Cardiac muscle cell (in vitro differentiated cells and primary cell): ENCODE measurements around the gene IL1RAPL1. TPM values are rescaled to one million over a fixed set of nuclear protein-coding genes. Genes with fewer than 3 reads are reported as not detected.
A peak's percentile ranks its signal among the peaks of the same experiment; 100 is the strongest.

ENCODE experiments used
- DNase-seq, 2 donors: peaks; one replicate each; pipeline versions ENCODE4 v3.0.0 to v3.0.0-alpha.2; 2010 to 2017; ENCODE audit warnings: low read depth in 1 of 2, low spot score in 1 of 2
- H3K27ac ChIP-seq: fragments of 200-600 bp; sonication (generic); 2 replicates; pipeline ENCODE4 v1.5.1; 2016
- H3K27me3 ChIP-seq: fragments of 200-600 bp; sonication (generic); 2 replicates; pipeline ENCODE4 v1.6.0; 2016; ENCODE audit warnings: control low read depth
- H3K36me3 ChIP-seq: fragments of 200-600 bp; sonication (generic); 2 replicates; pipeline ENCODE4 v1.5.1; 2016; ENCODE audit warnings: control low read depth
- H3K4me1 ChIP-seq: fragments of 200-600 bp; sonication (generic); 2 replicates; pipeline ENCODE4 v1.8.1; 2017; ENCODE audit warnings: low read depth, mild to moderate bottlenecking, mixed run types
- H3K4me3 ChIP-seq: fragments of 200-600 bp; sonication (generic); 2 replicates; pipeline ENCODE4 v1.5.1; 2016; ENCODE audit warnings: mild to moderate bottlenecking
- H3K9me3 ChIP-seq: fragments of 200-600 bp; sonication (generic); 2 replicates; pipeline ENCODE4 v1.5.1; 2017; ENCODE audit warnings: low read depth, mild to moderate bottlenecking, control low read depth
- CTCF ChIP-seq: IDR thresholded peaks from 2 replicates; pipeline ENCODE4 v1.5.1; 2012; ENCODE audit warnings: low read depth, mild to moderate bottlenecking, low read length
- polyA plus RNA-seq: library from polyadenylated mRNA; unstranded; fragments of >200 nt; fragmentation: Nextera tagmentation; extraction: Ambion mirVana; gene quantifications from 2 replicates; pipeline ENCODE4 v1.2.1, GENCODE V29; 2016
- total RNA-seq: library from RNA; depleted of rRNA; stranded (reverse); fragments of >200 nt; gene quantifications from 2 replicates; pipeline ENCODE4 v1.2.3, GENCODE V29; 2016

Gene IL1RAPL1
- total and polyA plus RNA-seq, 2 experiments from 2014 or later, result 3.2 to 4.2 TPM

- TF ChIP-seq CTCF, result no peak
- H3K4me3 ChIP-seq, result no peak overlapping the region
- H3K27ac ChIP-seq, result no peak overlapping the region
- no peaks in the 10 kb centered on the region for H3K4me1 ChIP-seq
- H3K36me3 ChIP-seq, result no peaks in the 10 kb centered on the region
- no peaks in the 10 kb centered on the region for H3K9me3 ChIP-seq
- DNase-seq, result no peak
- H3K27me3 ChIP-seq, result no peaks in the 10 kb centered on the region
Observed at GRCh38 chrX:29922607-29923006, 1335.4 kb downstream of the IL1RAPL1 start.

DNA sequence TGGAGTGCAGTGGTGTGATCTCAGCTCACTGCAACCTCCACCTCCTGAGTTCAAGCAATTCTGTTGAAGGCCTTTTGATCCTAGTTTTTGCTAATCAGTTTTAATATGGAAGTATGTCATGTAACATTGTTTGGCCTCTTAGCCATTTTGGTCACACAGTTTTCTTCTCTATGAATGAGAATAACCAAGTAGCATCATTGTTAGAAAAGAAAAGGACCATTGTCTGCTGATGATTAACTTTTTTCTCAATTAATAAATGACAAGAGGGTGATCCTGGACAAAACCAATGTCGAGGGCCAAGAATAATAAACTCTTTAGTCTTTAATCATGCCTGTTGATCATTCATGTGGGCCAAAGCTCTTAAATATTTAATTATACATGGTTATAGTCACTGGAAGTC is 1338.8 kb downstream of the IL1RAPL1 start:
- Histone ChIP-seq H3K4me1 (no peaks in the 10 kb centered on the region), H3K27ac (no peak overlapping the region), H3K36me3 (no peaks in the 10 kb centered on the region), H3K27me3 (no peaks in the 10 kb centered on the region), H3K9me3 (no peaks in the 10 kb centered on the region), H3K4me3 (no peak overlapping the region)
- TF ChIP-seq CTCF, result no peak
- no peak for DNase-seq

DNA sequence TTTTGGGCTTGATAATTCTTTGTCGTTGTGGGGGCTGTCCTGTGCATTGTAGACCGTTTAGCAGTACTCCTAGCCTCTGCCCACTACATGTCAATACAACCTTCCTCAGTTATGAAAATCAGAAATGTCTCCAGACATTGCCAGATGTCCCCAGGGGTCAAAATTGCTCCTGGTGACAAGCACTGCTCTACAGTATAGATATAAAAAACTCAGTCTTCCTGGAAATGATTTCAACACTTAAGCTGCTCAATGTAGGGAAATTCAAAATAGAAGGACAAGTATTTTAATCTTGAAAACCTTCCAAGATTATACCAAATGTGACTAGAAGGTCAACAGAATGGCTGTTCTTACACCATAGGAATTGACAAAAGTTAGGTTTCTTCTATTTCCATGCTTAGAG is 1339.4 kb downstream of the IL1RAPL1 start:
- Histone ChIP-seq H3K4me1 (no peaks in the 10 kb centered on the region), H3K4me3 (no peak overlapping the region), H3K27me3 (no peaks in the 10 kb centered on the region), H3K9me3 (no peaks in the 10 kb centered on the region), H3K27ac (no peak overlapping the region), H3K36me3 (no peaks in the 10 kb centered on the region)
- DNase-seq, result no peak
- no peak for TF ChIP-seq CTCF

DNA sequence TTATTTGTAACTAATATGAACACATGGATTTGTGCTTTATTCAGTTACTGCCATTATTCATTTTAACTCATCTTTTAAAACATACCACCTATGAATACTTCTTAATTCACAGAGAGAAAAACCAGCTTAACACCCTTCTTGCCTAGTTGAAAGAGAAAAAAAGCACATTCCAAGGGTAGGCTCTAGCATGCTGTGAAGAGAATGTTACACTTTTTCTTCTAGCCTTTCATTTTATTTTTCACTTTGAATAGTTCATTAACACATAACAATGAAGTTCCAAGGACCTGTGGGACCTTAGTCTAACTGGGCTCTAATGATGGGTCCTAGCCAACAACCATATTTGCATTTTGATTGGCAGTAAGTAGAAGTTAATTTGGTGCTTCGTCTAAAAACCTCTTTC is 1348.2 kb downstream of the IL1RAPL1 start:
- no peak for DNase-seq
- H3K36me3 ChIP-seq, result no peaks in the 10 kb centered on the region

DNA sequence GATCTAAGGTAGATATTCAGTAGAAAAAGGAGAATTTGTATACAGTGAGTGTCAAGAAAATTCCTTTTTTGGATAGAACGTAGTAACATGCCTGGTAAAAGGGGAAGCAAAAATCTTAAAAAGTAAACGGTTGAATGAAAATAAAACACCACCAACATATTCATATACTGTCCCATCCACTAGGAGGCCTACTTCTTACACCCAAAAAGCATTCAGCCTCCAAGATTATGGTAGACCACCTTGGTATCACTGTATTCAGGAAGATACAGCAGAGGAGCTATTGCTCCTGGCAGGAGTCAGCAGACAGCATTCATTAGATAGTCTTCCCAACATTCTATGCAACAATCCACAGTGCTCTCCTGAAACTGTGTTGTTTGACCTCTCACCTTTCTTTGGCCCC is 1353.5 kb downstream of the IL1RAPL1 start:
- peak overlapping the region; percentile 81 for H3K27ac ChIP-seq
- H3K4me3 ChIP-seq, result no peak overlapping the region
- H3K36me3 ChIP-seq, result no peaks in the 10 kb centered on the region
- no peak for DNase-seq
- peaks cover 27% of the 10 kb centered on the region for H3K4me1 ChIP-seq
- no peaks in the 10 kb centered on the region for H3K9me3 ChIP-seq
- H3K27me3 ChIP-seq, result no peaks in the 10 kb centered on the region
- TF ChIP-seq CTCF, result no peak

More for the DNA sequence above, 1348.2 kb downstream of the IL1RAPL1 start:
- H3K4me1 ChIP-seq, result peaks cover 11% of the 10 kb centered on the region
- TF ChIP-seq CTCF, result no peak
- H3K27ac ChIP-seq, result no peak overlapping the region
- H3K4me3 ChIP-seq, result no peak overlapping the region
- H3K9me3 ChIP-seq, result no peaks in the 10 kb centered on the region
- H3K27me3 ChIP-seq, result no peaks in the 10 kb centered on the region

DNA sequence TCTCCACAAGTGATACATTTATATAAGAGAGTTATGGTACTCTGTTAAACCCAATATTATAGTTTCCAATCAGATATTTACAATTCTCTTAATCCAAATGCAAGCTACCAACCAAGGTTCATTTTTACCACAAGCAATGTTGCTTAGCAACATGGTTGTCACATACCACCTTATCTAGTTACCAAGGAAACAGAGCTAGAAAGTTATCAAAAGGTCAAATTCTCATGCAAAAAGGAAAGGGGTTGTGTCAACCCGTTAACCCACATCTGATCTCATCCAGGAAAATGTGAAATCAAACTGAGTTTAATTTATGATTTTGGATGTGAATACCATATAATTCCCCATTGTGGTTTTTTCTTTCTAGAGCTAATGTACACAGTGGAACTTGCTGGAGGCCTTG is 1354.0 kb downstream of the IL1RAPL1 start:
- H3K9me3 ChIP-seq, result no peaks in the 10 kb centered on the region

More for the DNA sequence above, 1354.0 kb downstream of the IL1RAPL1 start:
- H3K4me1 ChIP-seq, result peaks cover 27% of the 10 kb centered on the region
- H3K27ac ChIP-seq, result peak overlapping the region; percentile 81
- TF ChIP-seq CTCF, result no peak
- no peaks in the 10 kb centered on the region for H3K27me3 ChIP-seq
- H3K4me3 ChIP-seq, result no peak overlapping the region
- DNase-seq, result peak; percentile 33 to 60
- H3K36me3 ChIP-seq, result no peaks in the 10 kb centered on the region
